KOPT-K1 (cell line): ENCODE results near the gene LEKR1.

Experiments
- H3K27ac ChIP-seq: fragments of 200-600 bp; sonication (generic); 2 replicates; pipeline ENCODE4 v1.5.1; 2016; ENCODE audit warnings: antibody characterized with exemption, mild to moderate bottlenecking, low read depth, low read length; ENCODE audit not compliant: poor library complexity, severe bottlenecking
- H3K36me3 ChIP-seq: fragments of 200-600 bp; sonication (generic); 2 replicates; pipeline ENCODE4 v1.5.1; 2017; ENCODE audit warnings: antibody characterized with exemption, mild to moderate bottlenecking, low read length, moderate library complexity; ENCODE audit not compliant: insufficient read depth
- H3K9me3 ChIP-seq: fragments of 200-600 bp; sonication (generic); 2 replicates; pipeline ENCODE4 v1.5.1; 2017; ENCODE audit warnings: antibody characterized with exemption, low read length, mild to moderate bottlenecking; ENCODE audit not compliant: insufficient read depth, poor library complexity, severe bottlenecking

The LEKR1 gene

GRCh38 chr3:156997351-156997750 lies 171.2 kb downstream of the LEKR1 start:
- Histone ChIP-seq H3K9me3 (no peaks in the 10 kb centered on the region), H3K27ac (no peak overlapping the region), H3K36me3 (no peaks in the 10 kb centered on the region)

GRCh38 chr3:157001221-157001957 lies 175.2 kb downstream of the LEKR1 start:
- Histone ChIP-seq H3K36me3 (no peaks in the 10 kb centered on the region), H3K9me3 (peaks cover 7% of the 10 kb centered on the region), H3K27ac (no peak overlapping the region)

- Histone ChIP-seq H3K9me3 (no peaks in the 10 kb centered on the region), H3K27ac (no peak overlapping the region), H3K36me3 (no peaks in the 10 kb centered on the region)
Measured at GRCh38 chr3:157021679-157022078, 195.5 kb downstream of the LEKR1 start.

- H3K27ac ChIP-seq, result no peak overlapping the region
- H3K9me3 ChIP-seq, result no peaks in the 10 kb centered on the region
- no peaks in the 10 kb centered on the region for H3K36me3 ChIP-seq
Measured at GRCh38 chr3:157023226-157023625, 197.1 kb downstream of the LEKR1 start.

- Histone ChIP-seq H3K27ac (no peak overlapping the region), H3K36me3 (no peaks in the 10 kb centered on the region), H3K9me3 (no peaks in the 10 kb centered on the region)
Measured at GRCh38 chr3:157026091-157026490, 199.9 kb downstream of the LEKR1 start.

- Histone ChIP-seq H3K36me3 (no peaks in the 10 kb centered on the region), H3K27ac (no peak overlapping the region), H3K9me3 (no peaks in the 10 kb centered on the region)
Measured at GRCh38 chr3:157027861-157028745, 201.9 kb downstream of the LEKR1 start.

GRCh38 chr3:157029365-157029790 lies 203.2 kb downstream of the LEKR1 start:
- no peak overlapping the region for H3K27ac ChIP-seq

GRCh38 chr3:157030712-157031111 lies 204.6 kb downstream of the LEKR1 start:
- no peak overlapping the region for H3K27ac ChIP-seq
- H3K9me3 ChIP-seq, result no peaks in the 10 kb centered on the region
- H3K36me3 ChIP-seq, result no peaks in the 10 kb centered on the region

More at GRCh38 chr3:157029365-157029790, 203.2 kb downstream of the LEKR1 start:
- no peaks in the 10 kb centered on the region for H3K9me3 ChIP-seq
- H3K36me3 ChIP-seq, result no peaks in the 10 kb centered on the region

GRCh38 chr3:157033001-157033400 lies 206.8 kb downstream of the LEKR1 start:
- Histone ChIP-seq H3K36me3 (no peaks in the 10 kb centered on the region), H3K9me3 (no peaks in the 10 kb centered on the region), H3K27ac (no peak overlapping the region)

GRCh38 chr3:157040456-157040855 lies 214.3 kb downstream of the LEKR1 start:
- Histone ChIP-seq H3K36me3 (no peaks in the 10 kb centered on the region), H3K27ac (no peak overlapping the region), H3K9me3 (no peaks in the 10 kb centered on the region)

GRCh38 chr3:157042226-157042625 lies 216.1 kb downstream of the LEKR1 start:
- Histone ChIP-seq H3K27ac (no peak overlapping the region), H3K9me3 (no peaks in the 10 kb centered on the region), H3K36me3 (no peaks in the 10 kb centered on the region)

- H3K9me3 ChIP-seq, result no peaks in the 10 kb centered on the region
- no peaks in the 10 kb centered on the region for H3K36me3 ChIP-seq
- H3K27ac ChIP-seq, result no peak overlapping the region
Measured at GRCh38 chr3:157043771-157044170, 217.6 kb downstream of the LEKR1 start.

GRCh38 chr3:157045238-157045850 lies 219.2 kb downstream of the LEKR1 start:
- H3K9me3 ChIP-seq, result no peaks in the 10 kb centered on the region
- H3K27ac ChIP-seq, result no peak overlapping the region
- no peaks in the 10 kb centered on the region for H3K36me3 ChIP-seq

GRCh38 chr3:157046520-157046919 lies 220.4 kb downstream of the LEKR1 start:
- Histone ChIP-seq H3K9me3 (no peaks in the 10 kb centered on the region), H3K36me3 (no peaks in the 10 kb centered on the region), H3K27ac (no peak overlapping the region)

- H3K36me3 ChIP-seq, result no peaks in the 10 kb centered on the region
- no peak overlapping the region for H3K27ac ChIP-seq
- no peaks in the 10 kb centered on the region for H3K9me3 ChIP-seq
Measured at GRCh38 chr3:157051055-157051454, 224.9 kb downstream of the LEKR1 start.
